ENCODE measurements around the gene TMEM35A. TPM values are rescaled to one million over a fixed set of nuclear protein-coding genes. Genes with fewer than 3 reads are reported as not detected.

TMEM35A gene
- polyA plus RNA-seq, 1 donor, result 1.6 TPM

Other genes starting within 250 kb of the TMEM35A start
- gene NOX1, start 204.5 kb upstream of the TMEM35A start, polyA plus RNA-seq (ENCODE audit: insufficient read length), result 0.22 TPM
- 0.05 TPM for gene XKRX, start 150.0 kb upstream of the TMEM35A start, polyA plus RNA-seq (ENCODE audit: insufficient read length)
- not detected for gene ARL13A, start 109.2 kb upstream of the TMEM35A start, polyA plus RNA-seq (ENCODE audit: insufficient read length)
- 7.3 TPM for gene TRMT2B, start 26.8 kb upstream of the TMEM35A start, polyA plus RNA-seq (ENCODE audit: insufficient read length)
- gene CENPI, start 19.3 kb downstream of the TMEM35A start, polyA plus RNA-seq (ENCODE audit: insufficient read length), result 5.1 TPM
- gene DRP2, start 140.9 kb downstream of the TMEM35A start, polyA plus RNA-seq (ENCODE audit: insufficient read length), result 1.6 TPM
- 0.25 TPM for gene TAF7L, start 212.5 kb downstream of the TMEM35A start, polyA plus RNA-seq (ENCODE audit: insufficient read length)

Measured in forelimb muscle (tissue), 1 donor.